Suprapubic skin (tissue), 4 donors: ENCODE data around the gene NOTCH2. TPM values are rescaled to one million over a fixed set of nuclear protein-coding genes. Genes with fewer than 3 reads are reported as not detected.

Experiments used
- DNase-seq, 2 donors: peaks; one replicate each; pipeline ENCODE4 v3.0.0-alpha.2; 2019; ENCODE audit warnings: low spot score in 2 of 2
- H3K27ac ChIP-seq: fragments of 200-600 bp; sonication (generic); one replicate; pipeline ENCODE4 v1.5.1; 2019
- H3K27me3 ChIP-seq: fragments of 200-600 bp; sonication (generic); one replicate; pipeline ENCODE4 v1.5.1; 2019
- H3K36me3 ChIP-seq: fragments of 200-600 bp; sonication (generic); one replicate; pipeline ENCODE4 v1.5.1; 2019
- H3K4me1 ChIP-seq: fragments of 200-600 bp; sonication (generic); one replicate; pipeline ENCODE4 v1.5.1; 2019
- H3K4me3 ChIP-seq: fragments of 200-600 bp; sonication (generic); one replicate; pipeline ENCODE4 v1.5.1; 2019; ENCODE audit warnings: mild to moderate bottlenecking
- H3K9me3 ChIP-seq: fragments of 200-600 bp; sonication (generic); one replicate; pipeline ENCODE4 v1.5.1; 2019
- EP300 ChIP-seq: sonication (generic); formaldehyde crosslinking; IDR thresholded peaks from one replicate; pipeline ENCODE4 v1.6.1; 2017; ENCODE audit warnings: antibody characterized with exemption
- POLR2A ChIP-seq, 2 donors: fragments of 450-650 bp; IDR thresholded peaks; one replicate each; pipeline ENCODE4 v1.6.1; 2017; ENCODE audit warnings: antibody characterized with exemption in 2 of 2, mild to moderate bottlenecking in 2 of 2, moderate library complexity in 2 of 2
- POLR2AphosphoS5 ChIP-seq, 3 donors: sonication (generic); formaldehyde crosslinking; IDR thresholded peaks; one replicate each; pipeline ENCODE4 v1.6.1; 2017; ENCODE audit warnings: antibody characterized with exemption in 3 of 3
- WGBS: methylation state at CpG from one replicate; pipeline ENCODE4 v1.1.5; 2018; 5-methylcytosine and 5-hydroxymethylcytosine counted together
- total RNA-seq, 4 donors: library from RNA; depleted of rRNA; stranded (reverse); fragments of >200 nt; gene quantifications; one replicate each; pipeline ENCODE4 v1.1.0, GENCODE V29; 2016
- TF ChIP-seq, protein P1 (sequence below), 2 donors: fragments of 200-600 bp in 1 of 2; fragments of 450-650 bp in 1 of 2; sonication (generic) in 1 of 2; IDR thresholded peaks; one replicate each; pipeline ENCODE4 v1.5.1; 2016 to 2019; ENCODE audit warnings: antibody characterized with exemption in 2 of 2, mild to moderate bottlenecking in 1 of 2, moderate library complexity in 1 of 2

NOTCH2 gene
- total RNA-seq, 4 donors from 2014 or later = 120 to 167 (median 154) TPM

DNA sequence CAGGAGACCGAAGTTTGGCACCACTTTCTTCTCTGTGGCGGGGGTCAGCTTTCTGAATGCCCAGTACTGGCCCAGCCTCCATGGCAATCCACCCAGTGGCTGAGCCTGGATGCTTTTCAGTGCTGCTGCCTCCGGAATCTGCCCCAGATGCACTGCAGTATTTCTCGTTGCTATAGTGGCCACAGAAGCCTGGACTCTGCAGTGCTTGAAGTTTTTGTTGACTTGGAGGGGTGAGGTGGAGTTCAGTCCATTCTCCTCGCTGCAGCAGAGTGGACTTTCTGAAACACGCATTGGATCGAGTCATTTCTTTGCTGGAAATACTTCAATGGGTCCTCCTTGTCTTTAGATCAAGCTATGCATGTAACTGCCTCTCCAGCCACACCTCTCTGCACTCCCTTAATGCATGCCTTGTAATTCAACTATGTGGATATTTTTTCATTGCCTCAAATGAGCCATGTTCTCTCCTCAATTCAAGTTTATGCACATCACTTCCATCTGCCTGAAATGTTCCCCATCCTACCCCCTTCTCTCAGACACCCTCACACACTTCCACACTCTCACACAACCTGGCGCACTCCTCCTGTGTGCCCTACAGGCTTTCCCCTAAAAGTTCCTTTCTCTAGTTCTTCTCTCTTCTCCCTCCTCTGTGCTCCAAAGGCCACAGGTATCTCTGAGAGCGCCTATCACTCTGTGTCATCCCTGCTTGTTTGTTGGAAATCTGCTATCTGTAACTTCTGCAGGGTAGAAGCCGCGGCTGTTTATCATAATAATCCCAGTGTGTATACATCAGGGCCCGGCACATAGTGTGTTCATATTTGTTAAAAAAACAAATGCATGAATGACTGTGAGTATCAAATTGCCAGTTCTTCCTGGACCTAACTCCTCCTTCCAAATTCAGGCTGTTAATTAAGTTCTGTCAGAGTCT, 189.7 kb downstream of the NOTCH2 start:
- Histone ChIP-seq H3K9me3 (no peaks in the 10 kb centered on the region), H3K27me3 (no peaks in the 10 kb centered on the region), H3K36me3 (no peaks in the 10 kb centered on the region), H3K4me3 (no peak overlapping the region), H3K27ac (no peak overlapping the region), H3K4me1 (peaks cover 5% of the 10 kb centered on the region)
- no peak for DNase-seq
- TF ChIP-seq EP300 = no peak
- TF ChIP-seq POLR2A (IDR thresholded peaks at IDR 0.05) = no peak
- no peak for TF ChIP-seq POLR2AphosphoS5 (IDR thresholded peaks at IDR 0.05)
- TF ChIP-seq, protein P1, sequence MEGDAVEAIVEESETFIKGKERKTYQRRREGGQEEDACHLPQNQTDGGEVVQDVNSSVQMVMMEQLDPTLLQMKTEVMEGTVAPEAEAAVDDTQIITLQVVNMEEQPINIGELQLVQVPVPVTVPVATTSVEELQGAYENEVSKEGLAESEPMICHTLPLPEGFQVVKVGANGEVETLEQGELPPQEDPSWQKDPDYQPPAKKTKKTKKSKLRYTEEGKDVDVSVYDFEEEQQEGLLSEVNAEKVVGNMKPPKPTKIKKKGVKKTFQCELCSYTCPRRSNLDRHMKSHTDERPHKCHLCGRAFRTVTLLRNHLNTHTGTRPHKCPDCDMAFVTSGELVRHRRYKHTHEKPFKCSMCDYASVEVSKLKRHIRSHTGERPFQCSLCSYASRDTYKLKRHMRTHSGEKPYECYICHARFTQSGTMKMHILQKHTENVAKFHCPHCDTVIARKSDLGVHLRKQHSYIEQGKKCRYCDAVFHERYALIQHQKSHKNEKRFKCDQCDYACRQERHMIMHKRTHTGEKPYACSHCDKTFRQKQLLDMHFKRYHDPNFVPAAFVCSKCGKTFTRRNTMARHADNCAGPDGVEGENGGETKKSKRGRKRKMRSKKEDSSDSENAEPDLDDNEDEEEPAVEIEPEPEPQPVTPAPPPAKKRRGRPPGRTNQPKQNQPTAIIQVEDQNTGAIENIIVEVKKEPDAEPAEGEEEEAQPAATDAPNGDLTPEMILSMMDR (IDR thresholded peaks at IDR 0.05) = no peak
- 82% methylated on average over 12 of the region's 12 CpGs for WGBS

DNA sequence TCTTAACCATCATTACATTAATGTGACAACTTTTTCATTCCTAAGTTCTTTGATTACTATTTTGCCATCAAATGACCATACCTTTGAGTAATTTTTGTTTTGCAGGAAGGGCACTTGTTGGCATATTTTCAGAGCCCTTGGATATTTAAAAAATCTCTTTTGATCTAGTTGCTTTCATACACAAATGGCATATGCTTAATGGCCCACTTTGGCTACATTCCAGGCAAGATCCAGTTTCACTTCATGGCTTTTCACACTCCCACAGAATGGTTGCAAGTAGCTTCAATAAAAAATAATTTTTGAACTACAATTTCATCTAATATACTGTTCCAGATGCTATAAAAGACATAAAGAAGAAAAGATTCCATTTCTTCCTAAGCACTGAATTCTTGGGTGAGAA, 191.3 kb downstream of the NOTCH2 start:
- Histone ChIP-seq H3K27ac (no peak overlapping the region), H3K4me3 (no peak overlapping the region), H3K4me1 (peaks cover 5% of the 10 kb centered on the region), H3K36me3 (no peaks in the 10 kb centered on the region), H3K27me3 (no peaks in the 10 kb centered on the region), H3K9me3 (no peaks in the 10 kb centered on the region)
- no peak for TF ChIP-seq EP300
- no peak for TF ChIP-seq POLR2A (IDR thresholded peaks at IDR 0.05)
- no peak for TF ChIP-seq POLR2AphosphoS5 (IDR thresholded peaks at IDR 0.05)
- DNase-seq = no peak

GRCh38 chr1:119874186-119874585, 195.3 kb downstream of the NOTCH2 start:
- H3K36me3 ChIP-seq = no peaks in the 10 kb centered on the region
- peaks cover 5% of the 10 kb centered on the region for H3K4me1 ChIP-seq
- H3K9me3 ChIP-seq = no peaks in the 10 kb centered on the region
- TF ChIP-seq, protein P1 (IDR thresholded peaks at IDR 0.05) = no peak
- TF ChIP-seq EP300 = no peak
- no peak for TF ChIP-seq POLR2A (IDR thresholded peaks at IDR 0.05)
- TF ChIP-seq POLR2AphosphoS5 (IDR thresholded peaks at IDR 0.05) = no peak
- H3K4me3 ChIP-seq = no peak overlapping the region
- no peak for DNase-seq
- 61% methylated on average over 2 of the region's 2 CpGs for WGBS
- no peak overlapping the region for H3K27ac ChIP-seq
- H3K27me3 ChIP-seq = no peaks in the 10 kb centered on the region

DNA sequence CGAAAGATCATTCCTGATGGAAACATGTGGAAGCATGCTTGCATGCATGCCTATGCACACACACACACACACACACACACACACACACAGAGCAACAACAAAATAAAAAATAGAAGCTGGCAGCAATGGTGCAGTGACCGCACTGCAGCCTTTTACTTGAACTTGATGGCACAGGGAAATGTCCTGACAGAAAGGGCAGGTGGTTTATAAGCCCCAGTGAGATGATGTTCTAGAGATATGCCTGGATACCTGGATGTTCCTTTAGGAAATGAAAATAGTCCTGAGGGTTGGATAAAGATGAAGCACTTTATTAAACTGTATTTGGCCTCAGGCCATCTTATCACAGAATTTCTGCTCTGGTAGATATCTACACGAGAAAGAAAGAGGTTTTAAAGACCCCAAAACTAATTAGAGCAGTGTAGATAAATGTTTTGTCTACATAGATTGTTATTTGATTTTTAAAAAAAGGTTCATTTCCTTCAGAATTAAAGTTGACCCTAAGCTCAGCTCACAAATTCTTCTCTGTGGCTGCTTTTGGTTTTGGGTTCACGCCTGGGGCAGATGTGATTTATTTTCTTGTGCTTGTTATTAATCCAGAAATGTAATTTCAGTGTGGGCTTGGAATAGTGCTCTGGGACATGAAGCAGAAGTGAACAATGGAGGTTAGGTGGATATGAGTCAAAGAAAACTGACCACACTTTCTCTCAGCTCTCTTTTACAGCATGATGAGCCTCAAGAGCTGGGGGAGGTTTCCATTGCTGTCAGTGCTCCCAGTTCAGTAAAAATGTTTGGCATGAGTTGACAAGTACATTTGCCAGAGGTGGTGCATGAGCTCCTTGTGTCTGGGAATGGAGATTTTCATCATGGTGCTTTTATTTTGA, 196.1 kb downstream of the NOTCH2 start:
- no peak overlapping the region for H3K4me3 ChIP-seq
- H3K27me3 ChIP-seq = no peaks in the 10 kb centered on the region
- TF ChIP-seq, protein P1 (IDR thresholded peaks at IDR 0.05) = no peak
- TF ChIP-seq EP300 (no peak), POLR2AphosphoS5 (IDR thresholded peaks at IDR 0.05) (no peak), POLR2A (IDR thresholded peaks at IDR 0.05) (no peak)
- WGBS = 59% methylated on average over 4 of the region's 4 CpGs
- H3K36me3 ChIP-seq = no peaks in the 10 kb centered on the region
- DNase-seq = no peak
- H3K27ac ChIP-seq = no peak overlapping the region
- no peaks in the 10 kb centered on the region for H3K9me3 ChIP-seq
- H3K4me1 ChIP-seq = peaks cover 5% of the 10 kb centered on the region

DNA sequence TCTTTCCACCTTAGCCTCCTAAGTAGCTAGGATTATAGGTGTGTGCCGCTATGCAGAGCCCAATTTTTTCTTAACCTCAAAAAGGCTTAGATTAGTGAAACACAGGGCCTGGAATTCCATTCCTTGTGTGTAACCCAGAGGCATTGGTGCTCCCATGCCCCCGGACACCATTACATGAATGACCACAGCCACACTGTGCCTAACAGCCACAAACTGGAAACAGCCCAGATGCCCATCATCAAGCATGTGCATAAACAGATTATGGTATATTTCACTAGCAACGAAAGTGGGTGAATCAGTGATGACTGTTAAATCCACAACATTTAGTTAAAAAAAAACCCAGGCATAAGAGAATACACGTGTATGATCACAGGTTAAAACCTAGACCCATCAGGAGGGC, 197.6 kb downstream of the NOTCH2 start:
- Histone ChIP-seq H3K27ac (no peak overlapping the region), H3K4me3 (no peak overlapping the region), H3K36me3 (no peaks in the 10 kb centered on the region), H3K27me3 (no peaks in the 10 kb centered on the region), H3K9me3 (no peaks in the 10 kb centered on the region), H3K4me1 (peaks cover 5% of the 10 kb centered on the region)
- 94% methylated on average over 4 of the region's 4 CpGs for WGBS
- no peak for DNase-seq
- TF ChIP-seq, protein P1 (IDR thresholded peaks at IDR 0.05) = no peak
- TF ChIP-seq POLR2A (IDR thresholded peaks at IDR 0.05) = no peak
- TF ChIP-seq EP300 = no peak
- no peak for TF ChIP-seq POLR2AphosphoS5 (IDR thresholded peaks at IDR 0.05)
